Suppressor macrophage treated with lipopolysaccharide for 1 hour (primary cell): Measurements from ENCODE around the gene CEP72.
"Not testable (repeated sequence)": the region's sequence is repeated elsewhere in the genome, so short reads cannot be mapped to it uniquely, and the experiment has no call there.

Experiments
- DNase-seq, 3 donors: peaks; one replicate each; pipeline ENCODE4 v3.0.0-alpha.2; 2020 to 2022

Gene CEP72

DNA sequence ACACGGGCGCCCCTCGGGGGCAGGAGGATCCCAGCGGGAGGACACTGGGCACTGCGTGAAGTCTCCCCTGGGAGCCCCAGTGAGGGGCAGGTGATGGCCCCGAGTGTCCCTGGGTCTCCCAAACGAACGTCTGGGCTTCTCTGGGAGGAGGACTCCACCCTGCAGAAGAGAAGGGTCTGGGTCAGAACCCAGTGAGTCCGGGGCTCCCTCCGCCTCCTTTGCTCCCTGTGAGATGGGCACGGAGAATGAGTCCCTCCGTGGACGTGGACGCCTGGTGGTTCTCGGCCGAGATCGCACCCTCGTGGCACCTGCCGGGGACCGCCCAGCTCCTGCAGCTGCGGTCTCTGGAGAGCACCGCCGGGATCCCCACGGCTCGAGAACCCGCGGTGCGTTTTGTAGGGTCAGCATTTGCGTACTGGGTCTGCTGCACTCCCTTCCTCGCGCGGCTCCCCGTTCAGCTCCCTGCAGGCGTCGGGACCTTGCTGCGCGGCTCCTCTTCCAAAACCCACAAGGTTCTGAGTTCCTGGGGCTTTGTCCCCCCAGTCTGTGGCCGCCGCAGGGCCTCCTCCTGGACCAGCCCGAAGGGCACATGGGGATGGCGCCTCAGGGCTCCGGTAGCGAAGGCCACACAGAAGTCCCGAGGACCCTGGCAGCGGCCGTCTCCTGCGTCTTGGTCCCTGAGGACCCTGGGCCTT is 10.2 kb upstream of the CEP72 start:
- DNase-seq = no peak

GRCh38 chr5:602466-603035 is 9.6 kb upstream of the CEP72 start:
- no peak for DNase-seq

GRCh38 chr5:603081-603998 is 8.8 kb upstream of the CEP72 start:
- DNase-seq = no peak

GRCh38 chr5:604391-604831 is 7.7 kb upstream of the CEP72 start:
- no peak for DNase-seq

- not testable (repeated sequence) for DNase-seq
Measured at GRCh38 chr5:605090-605489, 7.0 kb upstream of the CEP72 start.

DNA sequence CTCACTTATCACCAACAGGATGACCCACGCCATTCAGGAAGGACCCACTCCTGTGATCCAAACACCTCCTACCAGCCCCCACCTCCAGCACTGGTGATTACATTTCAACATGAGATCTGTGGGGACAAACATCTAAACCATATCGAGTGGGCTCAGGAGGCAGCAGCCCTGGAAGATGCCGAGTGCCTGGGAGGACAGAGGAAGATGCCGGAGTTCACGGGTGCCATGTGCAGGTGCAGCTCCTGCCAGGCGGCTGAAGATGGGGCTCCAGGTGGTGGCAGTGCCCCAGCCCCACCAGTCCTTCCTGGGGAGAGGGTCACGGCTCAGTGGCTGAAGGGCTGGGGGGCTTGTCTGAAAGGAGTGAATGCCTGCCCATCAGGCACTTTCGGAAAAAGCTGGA is 6.1 kb upstream of the CEP72 start:
- DNase-seq = no peak

DNA sequence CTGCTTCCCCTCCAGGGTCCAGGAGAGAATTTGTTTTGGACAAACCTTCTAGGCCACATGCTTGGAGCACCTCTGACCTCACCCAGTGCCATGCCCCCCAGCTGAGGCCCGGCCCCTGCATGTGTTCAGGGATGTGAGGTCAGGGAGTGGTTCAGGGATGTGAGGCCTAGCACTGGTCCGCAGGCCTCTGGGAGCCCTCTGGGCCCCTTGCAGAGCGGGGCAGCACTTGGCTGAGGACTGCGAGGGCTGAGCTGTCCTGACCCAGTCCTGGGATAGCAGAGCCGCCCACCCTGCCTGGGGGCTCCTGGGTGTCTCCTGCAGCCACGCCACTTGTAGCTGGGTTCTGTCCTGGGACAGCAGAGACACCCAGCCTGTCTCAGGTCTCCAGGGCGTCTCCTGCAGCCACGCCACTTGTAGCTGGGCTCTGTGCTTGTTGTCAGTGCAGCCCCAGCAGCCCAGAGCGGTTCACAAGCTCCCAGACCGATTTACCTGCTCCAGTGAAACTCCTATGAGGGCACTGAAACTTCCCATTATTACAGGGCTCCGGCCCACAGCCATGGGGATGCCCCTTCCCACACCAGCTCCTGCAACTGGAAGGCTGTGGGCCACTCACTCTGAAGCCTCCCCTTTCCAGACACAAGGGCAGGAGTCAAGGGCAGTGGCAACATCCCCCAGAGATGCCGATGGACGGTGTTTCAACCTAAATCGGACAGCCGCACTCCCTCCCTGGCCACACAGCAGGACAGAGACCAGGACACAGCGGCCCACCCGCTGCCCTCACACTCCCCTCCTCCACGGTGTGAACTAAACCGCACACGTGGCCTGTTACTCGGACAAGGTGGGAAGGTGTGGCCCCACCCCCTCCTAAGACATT is 5.4 kb upstream of the CEP72 start:
- no peak for DNase-seq

GRCh38 chr5:607541-608428 is 4.4 kb upstream of the CEP72 start:
- DNase-seq = peak; percentile 52 to 70 (median 68)

DNA sequence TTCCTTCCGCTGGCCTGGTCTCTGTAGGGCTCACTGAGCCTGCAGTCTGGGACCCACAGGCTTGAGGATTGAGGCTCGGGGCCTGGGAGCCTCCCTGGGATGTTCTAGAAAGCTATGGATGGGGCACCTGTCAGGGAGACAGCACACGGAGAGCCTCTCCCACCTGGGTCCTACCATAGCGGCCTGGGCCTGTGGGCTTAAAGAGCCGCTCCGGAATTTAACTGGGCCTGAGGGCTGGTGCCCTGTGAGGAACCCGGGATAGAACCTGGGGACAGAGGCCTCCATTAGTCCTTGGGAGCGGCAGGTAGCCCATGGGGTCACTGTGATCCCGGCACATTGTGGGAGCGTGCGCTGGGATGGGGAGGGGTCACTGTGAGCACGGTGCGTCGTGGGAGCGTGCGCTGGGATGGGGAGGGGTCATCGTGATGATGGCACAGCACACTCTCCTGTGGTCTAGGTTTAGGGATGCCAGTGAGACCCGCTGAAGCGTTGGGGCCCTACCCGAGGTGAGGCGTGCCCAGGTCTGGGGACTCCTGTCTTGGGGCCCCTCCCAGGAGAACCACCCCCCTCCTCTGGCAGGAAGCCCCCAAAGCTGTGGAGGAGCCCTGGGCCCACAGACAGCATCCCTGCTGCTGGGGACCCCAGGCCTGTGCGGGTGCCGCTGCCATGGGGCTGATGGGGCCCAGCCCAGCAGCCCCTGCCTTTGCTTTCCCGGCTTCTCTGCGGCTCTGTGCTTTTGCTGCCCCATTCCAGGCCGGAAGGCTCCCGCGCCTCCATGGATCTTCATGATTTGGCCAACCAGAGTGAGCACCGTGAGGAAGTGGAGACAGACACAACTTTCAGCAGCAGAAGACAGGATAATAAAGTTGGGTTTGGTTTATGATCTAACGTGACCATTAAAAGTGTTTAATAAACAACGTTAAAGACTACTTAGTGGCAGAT is 3.4 kb upstream of the CEP72 start:
- DNase-seq = no peak

DNA sequence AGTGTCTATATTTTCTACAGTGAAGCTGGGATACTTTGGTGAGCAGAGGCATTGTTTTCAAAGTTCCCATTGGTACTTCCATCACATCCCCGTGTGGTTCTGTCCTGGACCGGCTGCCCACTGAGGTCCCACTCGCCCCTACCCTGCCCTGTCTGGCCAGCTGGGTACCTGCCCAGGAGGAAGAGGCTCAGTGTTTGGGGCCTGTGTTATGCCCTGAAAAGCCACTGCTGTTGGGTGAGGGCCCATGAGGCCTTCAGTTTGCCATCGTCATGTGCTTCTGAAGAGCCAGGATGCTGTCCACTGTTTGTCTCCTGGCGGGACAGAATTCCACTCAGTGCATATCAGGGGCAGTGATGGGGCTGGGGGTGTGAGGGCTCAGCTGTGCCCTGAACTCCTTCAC is 2.6 kb upstream of the CEP72 start:
- no peak for DNase-seq

GRCh38 chr5:610011-610743 is 2.0 kb upstream of the CEP72 start:
- DNase-seq = no peak

GRCh38 chr5:610744-611730 is 1.1 kb upstream of the CEP72 start:
- no peak for DNase-seq

DNA sequence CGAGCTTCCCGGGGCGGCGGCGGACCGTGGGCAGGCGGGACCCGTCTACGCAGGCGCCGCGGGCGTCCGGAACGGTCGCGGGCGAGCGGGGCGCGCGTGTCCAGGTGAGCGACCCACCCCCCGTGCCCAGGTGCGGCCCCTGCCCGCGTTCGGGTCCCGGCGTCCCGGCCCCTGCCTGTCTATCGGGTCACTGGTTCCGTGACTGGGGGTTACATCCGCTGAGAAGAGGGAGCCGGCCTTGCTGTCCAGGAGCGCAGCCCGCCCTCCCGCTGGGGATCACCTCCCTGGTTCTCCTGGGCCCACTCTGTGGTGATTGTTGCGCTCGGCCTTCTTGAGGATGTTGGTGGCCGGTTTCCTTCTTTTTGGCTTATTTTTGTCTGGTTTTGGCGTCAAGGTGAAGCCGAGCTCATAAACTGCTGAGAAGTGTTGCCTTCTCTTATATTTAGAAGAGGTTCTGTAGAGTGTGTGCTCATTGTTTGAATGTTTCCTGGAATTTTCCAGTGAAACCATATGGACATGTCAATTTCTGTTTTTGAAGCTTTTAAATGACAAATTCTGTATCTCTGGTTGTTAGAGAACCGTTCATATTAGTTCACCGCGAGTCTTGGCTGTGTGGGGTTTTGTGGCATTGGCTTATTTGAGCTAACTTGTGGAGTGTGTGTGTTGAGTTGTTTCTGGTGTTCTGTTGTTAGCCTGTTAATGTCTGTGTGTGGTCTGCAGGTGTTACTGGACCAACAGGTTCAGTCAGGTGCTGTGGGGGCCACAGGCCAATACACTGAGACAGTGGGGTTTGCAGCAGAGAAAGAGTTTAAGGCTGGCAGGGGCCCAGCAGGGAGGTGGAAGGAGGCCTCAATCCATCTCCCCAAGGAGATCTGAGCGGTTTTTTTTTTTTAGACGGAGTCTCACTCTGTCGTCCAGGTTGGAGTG is 621 bp downstream of the CEP72 start:
- peak in 1 of 3 donors; percentile 30 for DNase-seq

GRCh38 chr5:616484-617039 is 4.4 kb downstream of the CEP72 start:
- DNase-seq = peak; percentile 15 to 27 (median 20)

GRCh38 chr5:617896-618295 is 5.8 kb downstream of the CEP72 start:
- no peak for DNase-seq

DNA sequence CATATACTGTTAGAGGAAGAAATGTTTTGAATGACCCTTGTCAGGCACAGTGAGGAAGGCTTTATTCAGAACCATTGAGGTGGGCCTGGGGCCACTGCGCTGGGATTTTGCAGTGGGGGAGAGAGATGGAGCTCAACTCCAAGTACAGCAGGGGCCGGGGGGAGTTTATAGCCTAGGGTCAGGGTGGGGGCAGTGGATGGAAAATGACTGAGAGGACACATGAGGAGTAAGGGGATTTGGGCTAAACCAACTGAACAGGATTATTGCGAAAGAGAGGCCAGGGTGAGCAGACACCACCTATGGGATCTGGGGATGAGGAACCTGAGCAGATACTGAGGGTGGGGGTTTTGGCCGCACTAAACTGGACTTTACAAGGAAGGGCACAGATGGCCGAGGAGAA is 6.3 kb downstream of the CEP72 start:
- no peak for DNase-seq

DNA sequence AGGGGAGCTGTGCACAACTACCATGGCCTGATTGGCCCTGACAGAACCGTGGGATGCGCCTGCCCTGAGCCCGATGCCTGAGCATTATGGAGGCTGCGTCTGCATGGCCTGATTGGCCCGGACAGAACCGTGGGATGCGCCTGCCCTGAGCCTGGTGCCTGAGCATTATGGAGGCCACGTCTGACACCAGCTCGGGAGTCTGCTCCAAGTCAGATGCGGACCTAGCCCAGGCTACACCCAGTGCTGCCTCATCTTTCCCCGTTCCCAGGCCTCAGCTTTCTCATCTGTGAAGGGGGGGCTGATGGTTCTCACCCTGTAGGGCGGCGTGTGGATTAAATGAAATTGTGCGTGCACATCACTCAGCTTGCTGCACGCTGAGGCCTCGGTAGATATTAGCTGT is 7.3 kb downstream of the CEP72 start:
- DNase-seq = no peak
